Right ventricle myocardium inferior (tissue), 1 donor: ENCODE results near the gene DGKB. TPM values are rescaled to one million over a fixed set of nuclear protein-coding genes. Genes with fewer than 3 reads are reported as not detected.
A peak's percentile ranks its signal among the peaks of the same experiment; 100 is the strongest.

ENCODE experiments used
- ATAC-seq: fragments of 200-7000 bp; cut with Tn5 transposase; one replicate; pipeline ENCODE4 v1.9.1; 2020; ENCODE audit warnings: mild to moderate bottlenecking, moderate library complexity
- DNase-seq: peaks from one replicate; pipeline ENCODE4 v3.0.0; 2021; ENCODE audit errors: missing footprints
- intact Hi-C: fragments of 100-400 bp; cut with DNase I; formaldehyde crosslinking; loops from one replicate; pipeline ENCODE4 v1.11.0; 2022
- total RNA-seq: library from RNA; stranded (reverse); fragmentation: NEBNext Ultra II Directional; extraction: Animal tissue kit (Norgen Biotek cat#: 25700); gene quantifications from one replicate; pipeline ENCODE4 v1.2.1, GENCODE V29; 2021
- donor health status: DM: no; HTN: yes; CAD: no; lungs with severe emphysema.

DGKB gene
- total RNA-seq, 1 donor from 2014 or later = 0.38 TPM

DNA sequence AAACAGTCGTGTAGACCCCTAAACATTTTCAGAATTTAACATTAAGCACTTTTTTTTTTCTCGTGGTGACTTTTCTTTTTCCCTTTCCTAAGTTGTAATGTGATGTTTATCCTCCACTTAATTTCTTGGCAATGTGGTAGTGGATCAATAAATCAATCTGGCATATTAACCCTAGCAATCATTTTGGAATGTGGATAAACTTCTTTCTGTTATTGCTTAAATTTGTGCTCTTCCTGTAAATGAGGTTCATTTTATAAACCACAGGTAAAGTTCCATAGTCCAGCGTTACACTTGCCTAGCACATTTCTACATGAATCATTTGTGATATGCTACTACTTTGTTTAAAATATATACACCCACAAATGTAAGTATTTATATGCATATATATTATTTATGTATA, 665.7 kb downstream of the DGKB start:
- ATAC-seq (no peak), DNase-seq (no peak)
- intact Hi-C loops = no loop called here

DNA sequence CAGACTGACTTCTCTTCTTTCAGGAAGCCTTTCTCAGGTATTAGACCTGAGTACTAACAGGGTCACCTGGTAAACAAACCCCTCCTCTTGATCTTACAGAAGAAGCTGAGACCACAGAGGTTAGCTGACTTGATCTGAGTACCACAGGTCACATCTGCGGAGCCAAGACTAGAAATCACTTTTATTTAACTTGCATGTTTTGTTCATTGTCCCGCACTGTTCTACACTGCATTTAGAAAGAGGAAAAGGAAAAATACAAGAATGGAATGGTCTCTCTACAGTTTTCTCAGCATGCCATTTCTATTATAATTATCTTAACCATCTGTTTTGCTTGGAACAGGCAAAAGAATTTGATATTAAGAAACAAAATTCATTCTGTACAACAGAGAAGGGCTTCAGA, 667.5 kb downstream of the DGKB start:
- no peak for DNase-seq
- intact Hi-C loops = no loop called here
- no peak for ATAC-seq

DNA sequence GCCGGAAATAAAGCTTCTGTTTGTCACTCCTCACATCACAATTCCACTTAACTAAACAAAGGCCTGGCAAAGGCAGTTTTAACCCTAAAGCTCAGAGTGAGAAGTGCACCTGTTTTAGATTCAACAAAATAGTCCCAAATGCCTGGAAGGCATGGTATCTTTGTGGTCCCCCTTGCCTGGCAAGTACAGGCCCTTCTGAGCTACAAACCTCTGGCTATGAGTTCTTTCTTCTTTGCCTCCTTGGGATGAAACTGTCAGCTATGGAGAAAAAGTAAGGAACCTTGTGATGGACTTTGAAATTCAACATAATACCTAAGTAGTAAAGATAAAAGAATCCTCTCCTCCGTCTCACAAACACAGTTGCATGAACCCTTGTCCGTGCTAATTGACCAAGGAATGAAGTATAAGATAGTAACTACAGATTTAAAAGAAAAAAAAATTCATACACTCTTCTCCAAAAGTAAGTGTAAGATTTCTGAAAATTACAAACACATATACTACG, 668.6 kb downstream of the DGKB start:
- ATAC-seq = no peak
- no peak for DNase-seq
- intact Hi-C loops = no loop called here

DNA sequence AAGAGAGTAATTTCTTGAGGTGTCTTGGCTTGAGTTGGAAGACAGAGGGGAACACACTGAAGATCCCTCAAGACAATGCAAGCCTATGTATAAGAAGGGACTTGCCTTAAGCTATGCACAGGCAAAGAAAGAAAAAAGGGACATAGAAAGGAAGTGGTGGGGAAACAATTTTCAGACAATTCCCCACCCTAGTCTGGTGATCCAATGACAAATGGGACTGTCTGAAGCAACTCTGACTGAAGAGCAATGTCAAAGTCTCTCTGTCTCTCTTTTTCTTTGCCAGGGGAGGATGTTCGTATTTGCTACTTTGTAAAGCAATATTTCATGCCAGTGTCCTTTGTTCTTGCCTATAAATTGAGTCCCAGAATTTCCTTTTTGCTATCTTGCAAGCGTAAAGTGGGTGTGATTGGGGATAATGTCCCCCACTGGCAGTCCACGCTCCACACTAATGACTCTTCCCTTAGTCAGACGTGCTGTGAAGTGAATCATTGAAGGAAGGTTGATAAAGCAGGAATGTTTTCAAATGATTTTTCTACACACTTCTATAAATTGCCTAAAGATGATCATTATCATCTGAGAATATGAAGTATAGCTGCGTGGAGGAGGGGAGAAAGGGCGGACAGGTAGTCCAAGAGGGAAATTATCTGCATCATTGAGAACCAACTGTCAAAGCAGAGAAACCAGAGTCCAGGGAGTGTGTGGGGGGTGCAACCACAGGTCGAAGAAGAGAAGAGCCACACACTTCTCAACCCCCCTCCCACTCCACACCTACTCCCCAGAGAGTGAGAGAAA, 669.3 kb downstream of the DGKB start:
- intact Hi-C loops = no loop called here
- no peak for DNase-seq
- no peak for ATAC-seq

DNA sequence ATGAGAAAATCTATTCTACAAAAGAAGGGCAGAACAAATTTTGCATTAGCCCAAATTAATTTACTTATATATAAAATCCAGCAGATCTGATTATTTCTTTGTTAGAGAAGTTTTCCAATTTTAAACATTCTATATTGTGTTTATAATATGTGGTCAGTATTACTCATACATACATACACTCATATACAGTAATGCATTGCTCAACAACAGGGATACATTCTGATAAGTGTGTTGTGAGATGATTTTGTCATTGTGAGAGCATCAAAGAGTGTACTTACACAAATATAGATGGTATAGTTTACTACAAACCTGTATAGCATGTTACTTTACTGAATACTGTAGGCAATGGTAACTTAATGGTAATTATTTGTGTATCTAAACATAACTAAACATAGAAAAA, 673.5 kb downstream of the DGKB start:
- ATAC-seq (no peak), DNase-seq (no peak)
- intact Hi-C loops = loop anchor here (10.0 kb wide), 1 partner anchor 366 kb away; no protein-coding TSS in a partner anchor

DNA sequence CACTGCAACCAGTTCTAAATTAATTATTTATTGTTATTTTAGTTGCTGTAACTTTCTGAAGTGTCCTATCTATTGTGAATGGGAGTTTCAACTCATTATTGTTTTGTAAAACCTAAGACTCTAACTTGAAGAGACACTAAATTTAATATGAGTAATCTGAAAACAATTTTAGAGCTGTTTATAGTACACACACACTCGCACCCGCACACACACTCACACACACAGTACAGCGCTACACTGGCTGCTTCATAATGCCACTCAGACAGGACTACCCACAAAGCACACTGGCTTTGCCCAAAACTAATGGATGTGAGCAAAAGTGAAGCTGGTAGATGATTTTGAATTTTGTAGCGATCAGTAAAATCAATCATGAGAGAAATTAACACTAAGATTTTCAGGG, 674.2 kb downstream of the DGKB start:
- ATAC-seq (no peak), DNase-seq (no peak)
- intact Hi-C loops = loop anchor here (10.0 kb wide), 1 partner anchor 366 kb away; no protein-coding TSS in a partner anchor

DNA sequence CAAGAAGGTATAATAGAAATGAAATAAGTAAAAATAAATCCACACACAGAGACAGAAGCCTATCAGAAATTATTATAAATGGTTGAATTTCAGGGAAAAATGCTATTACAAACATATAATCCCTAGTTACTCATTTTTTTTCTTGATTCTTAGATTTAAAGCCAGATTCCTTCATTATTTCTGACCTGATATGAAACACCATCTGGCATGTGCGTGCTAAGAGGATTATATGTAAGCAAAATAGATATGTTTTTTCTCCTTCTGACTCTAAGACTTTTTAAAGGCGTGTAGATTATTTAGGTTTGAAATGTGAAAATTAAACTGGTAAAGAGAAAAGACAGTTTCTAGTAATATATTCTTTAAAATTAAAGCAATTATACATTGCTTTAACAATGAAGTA, 676.4 kb downstream of the DGKB start:
- no peak for DNase-seq
- intact Hi-C loops = loop anchor here (10.0 kb wide), 1 partner anchor 369 kb away; no protein-coding TSS in a partner anchor

DNA sequence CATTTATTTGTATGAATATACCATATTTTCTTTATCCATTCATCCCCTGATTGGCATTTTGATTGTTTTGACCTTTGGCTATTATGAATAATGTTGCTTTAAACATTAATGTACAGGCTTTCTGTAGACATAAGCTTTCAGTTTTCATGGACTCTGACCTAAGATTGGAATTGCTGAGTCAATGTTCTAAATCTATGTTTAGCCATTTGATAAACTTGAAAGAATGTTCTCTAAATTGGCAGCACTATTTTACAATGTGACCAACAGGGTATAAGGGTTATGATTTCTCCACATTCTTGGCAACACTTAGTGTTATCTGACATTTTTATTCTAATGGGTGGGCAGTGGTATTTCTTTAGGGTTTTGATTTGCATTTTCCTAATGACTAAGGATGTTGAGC, 683.4 kb downstream of the DGKB start:
- no peak for DNase-seq
- peak; percentile 64 for ATAC-seq
- intact Hi-C loops = no loop called here

More for the DNA sequence above, 676.4 kb downstream of the DGKB start:
- no peak for ATAC-seq

DNA sequence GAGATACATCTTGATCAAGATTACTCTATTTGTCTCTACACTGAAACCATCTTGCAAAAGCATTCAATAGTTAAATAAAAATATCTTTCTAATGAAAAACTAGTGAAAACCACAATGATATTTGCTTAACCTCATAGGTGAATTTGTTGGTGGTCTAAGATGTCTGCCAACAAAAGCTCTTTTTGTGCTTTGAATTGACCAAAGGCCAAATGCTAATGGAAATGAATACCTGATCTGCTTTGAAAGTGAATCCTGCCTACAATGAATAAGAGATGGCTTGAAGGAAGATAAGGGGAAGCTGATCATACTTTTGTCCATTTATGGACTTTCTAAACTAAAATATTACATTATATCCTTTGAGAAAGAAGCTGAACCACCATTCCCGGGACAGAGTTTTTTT, 684.2 kb downstream of the DGKB start:
- DNase-seq (no peak), ATAC-seq (no peak)
- intact Hi-C loops = no loop called here

DNA sequence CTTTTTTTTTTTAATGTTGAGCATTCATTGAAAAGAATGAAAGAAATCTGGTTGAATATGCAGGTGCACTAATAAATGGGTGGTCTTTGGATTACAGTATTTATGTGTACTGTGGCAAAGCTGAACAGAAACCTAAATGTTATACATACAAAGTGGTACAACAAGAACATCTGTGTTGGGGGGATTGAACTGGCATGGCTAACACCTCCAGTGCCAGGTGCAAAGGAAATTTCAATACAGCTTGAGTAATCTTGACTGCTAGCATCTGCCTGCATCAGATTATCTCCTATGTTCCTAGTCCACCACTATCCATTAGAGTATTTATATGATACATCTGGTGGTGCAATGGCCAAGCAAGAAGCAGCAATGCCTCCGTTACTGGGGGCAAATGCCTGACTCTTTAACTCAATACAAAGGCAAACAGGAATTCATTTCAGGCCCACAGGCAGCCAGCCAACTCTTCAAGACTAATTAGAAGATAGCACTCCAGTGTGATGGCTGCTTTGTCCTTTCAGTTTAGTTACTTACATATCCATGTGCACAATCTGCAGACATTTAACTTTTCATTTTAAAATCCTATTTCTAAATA, 692.6 kb downstream of the DGKB start:
- no peak for ATAC-seq

DNA sequence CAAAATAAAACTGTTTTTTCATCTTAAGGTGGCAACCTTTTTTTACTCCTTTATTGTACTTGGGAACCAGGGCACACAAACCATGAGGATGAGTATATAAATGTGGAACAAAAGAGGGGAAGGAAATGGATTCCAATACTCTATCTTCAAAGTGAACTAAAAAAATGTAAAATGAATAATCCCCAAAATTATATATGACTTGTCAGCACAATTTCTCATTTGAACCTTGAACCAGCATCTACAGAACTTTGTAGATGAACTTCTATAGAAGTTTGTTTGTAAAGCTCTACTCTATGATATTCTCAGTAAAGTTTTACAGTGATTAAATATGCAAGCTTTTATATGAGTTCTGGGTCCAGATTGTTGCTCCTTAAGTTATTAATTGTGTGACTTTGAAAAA, 694.8 kb downstream of the DGKB start:
- DNase-seq = no peak
- intact Hi-C loops = no loop called here
- no peak for ATAC-seq

More for the DNA sequence above, 692.6 kb downstream of the DGKB start:
- intact Hi-C loops = no loop called here
- no peak for DNase-seq

DNA sequence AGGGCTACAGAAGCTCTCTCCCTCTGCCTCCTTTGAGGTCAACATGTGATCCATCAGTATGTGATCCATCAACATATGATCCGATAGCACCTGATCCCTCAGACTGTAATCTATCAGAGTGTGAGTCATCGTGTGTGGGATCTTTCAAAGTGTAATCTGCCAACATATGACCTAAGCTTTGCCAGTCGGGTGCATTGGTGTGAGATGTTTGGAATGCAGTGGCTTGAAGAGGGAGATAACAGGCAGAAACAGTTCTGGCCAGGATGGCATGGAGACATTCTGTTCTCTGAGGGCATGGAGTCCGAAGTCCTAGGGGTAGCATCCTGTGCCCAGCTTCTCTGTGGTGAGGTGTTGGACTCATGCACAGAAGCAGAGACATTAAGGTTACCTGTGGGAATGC, 695.4 kb downstream of the DGKB start:
- ATAC-seq = peak; percentile 89

DNA sequence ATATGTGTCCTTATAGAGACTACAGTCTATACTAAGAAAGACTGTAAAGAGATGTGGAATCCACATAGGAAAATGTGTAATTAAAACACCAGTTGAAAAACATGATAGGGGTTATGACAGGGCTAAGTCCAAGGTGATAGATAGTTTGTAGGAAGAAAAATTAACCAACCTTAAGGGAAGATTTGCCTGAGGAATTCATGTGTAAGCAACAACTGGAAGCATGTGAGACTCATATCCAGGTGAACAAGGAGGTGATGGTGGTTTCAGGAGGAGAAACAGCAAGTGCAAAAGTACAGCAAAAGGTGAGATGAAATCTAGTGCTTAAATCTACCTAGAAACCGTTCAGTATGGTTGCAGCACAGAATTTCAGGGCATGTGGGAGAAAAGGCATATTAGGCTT, 696.4 kb downstream of the DGKB start:
- intact Hi-C loops = no loop called here
- no peak for DNase-seq
- no peak for ATAC-seq

More for the DNA sequence above, 695.4 kb downstream of the DGKB start:
- intact Hi-C loops = no loop called here
- no peak for DNase-seq

DNA sequence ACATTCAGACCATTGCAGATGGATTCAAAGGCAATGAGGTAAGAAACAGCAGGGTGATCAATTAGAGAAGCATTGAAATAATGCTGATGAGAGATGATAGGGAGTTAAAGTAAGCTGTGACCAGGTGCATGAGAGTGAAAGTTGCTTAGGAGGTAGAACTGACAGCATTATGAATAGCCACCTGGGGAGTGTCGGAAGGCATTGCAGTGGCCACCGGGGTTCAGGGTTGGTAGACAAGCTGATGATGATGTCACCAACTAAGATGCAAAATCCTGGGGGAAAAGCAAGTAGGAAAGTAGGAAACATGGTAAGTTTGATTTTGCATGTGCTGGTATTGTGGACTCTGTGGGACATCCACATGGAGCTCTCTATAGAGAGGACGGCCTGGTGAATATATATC, 701.2 kb downstream of the DGKB start:
- intact Hi-C loops = no loop called here
- ATAC-seq = no peak
- no peak for DNase-seq

DNA sequence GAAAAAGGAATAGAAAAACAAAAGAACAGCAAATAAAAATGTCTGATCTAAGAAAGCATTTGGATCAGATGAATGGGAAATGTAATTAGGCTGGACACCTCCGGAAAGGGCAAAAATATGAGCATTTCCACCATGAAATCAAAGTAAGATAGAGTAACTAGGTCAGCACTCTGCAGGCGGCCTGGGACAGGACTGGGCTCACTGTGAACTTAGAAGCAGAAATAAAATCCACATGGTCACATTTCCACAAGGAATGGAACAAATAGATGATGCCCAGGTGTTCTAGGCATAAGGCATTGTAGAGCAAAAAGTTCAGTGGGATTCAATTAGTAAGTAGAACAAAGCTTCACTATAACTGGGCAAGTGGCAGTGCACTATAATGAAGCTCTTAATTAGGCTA, 703.2 kb downstream of the DGKB start:
- intact Hi-C loops = loop anchor here (5.0 to 10.0 kb wide), 2 partner anchors 207 to 215 kb away; no protein-coding TSS in a partner anchor
- ATAC-seq = no peak
- no peak for DNase-seq

DNA sequence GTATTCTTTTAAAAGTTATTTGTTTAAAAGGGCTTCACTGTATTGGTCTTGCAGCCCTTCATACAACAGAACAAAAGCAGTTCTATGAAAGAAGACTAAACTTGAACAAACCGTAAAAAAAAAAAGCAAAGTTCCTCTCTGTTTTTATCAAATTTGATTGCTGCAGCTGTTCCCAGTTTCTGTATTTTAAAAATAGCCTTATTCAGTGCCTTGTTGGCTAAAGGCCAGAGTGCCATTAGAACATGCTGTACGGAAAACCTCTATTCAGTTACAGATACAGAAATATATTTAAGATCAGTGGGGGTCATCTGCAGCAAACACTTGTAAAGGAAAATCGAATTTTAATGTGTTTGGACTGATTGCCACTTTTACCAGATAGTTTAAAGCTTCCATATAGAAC, 705.3 kb downstream of the DGKB start:
- intact Hi-C loops = loop anchor here (5.0 to 10.0 kb wide), 2 partner anchors 205 to 218 kb away; no protein-coding TSS in a partner anchor
- ATAC-seq (peak; percentile 74), DNase-seq (no peak)

DNA sequence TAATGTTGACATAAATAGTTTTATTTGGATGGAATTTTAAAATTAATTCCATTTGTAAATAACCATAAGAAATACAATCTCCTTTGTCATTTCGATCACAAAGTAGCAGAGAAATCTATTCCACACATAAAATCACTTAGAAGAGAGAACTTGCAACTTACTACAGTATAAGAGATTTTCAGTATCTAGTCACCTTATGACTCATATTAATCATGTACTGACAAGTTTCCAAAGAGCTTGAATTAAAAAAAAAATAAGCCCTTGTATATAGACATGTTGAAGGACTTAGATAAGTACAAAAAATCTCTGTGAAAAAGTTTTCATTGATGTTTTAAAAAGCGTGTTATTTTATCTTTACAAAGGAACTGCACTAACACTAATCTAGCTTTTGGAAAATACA, 706.0 kb downstream of the DGKB start:
- ATAC-seq (no peak), DNase-seq (no peak)
- intact Hi-C loops = loop anchor here (5.0 to 10.0 kb wide), 2 partner anchors 204 to 218 kb away; no protein-coding TSS in a partner anchor

DNA sequence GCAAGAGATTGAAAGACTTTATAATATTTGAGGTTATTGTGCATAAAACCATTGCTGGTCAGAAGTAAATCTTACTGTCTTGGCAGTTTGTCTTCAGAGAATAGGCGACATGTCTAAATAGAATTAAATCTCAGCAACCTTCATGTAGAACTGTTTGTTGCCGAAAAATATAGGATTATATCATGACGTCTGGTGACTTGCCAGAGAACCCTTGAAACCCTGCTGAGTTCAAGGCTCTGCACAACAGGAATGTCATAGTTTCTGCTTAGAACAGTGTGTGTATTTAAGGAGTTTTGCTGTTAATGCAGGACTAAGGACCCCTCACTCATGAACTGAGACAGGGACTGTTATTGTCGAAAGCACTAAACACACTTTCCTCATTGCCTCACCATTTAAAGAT, 706.7 kb downstream of the DGKB start:
- DNase-seq (no peak), ATAC-seq (no peak)
- intact Hi-C loops = loop anchor here (5.0 to 10.0 kb wide), 2 partner anchors 204 to 219 kb away; no protein-coding TSS in a partner anchor

DNA sequence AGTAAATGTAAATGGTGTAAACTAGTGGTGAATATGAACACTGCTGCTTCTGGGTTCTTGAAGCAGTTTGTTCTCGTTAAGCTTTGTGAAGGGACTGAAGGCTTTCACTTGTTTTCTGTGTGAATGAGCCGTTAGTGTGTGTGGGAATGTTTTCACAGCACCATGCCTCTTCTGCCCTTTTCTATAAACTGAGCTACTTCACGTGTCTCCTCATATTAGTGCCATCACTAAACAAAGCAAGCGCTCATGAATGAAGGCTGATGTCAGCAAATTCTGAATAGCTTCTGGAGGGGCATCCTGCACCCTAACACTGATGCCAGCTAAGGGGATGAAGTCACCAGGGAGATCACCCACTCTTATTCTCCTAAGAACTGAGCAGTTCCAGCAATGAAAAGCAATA, 707.5 kb downstream of the DGKB start:
- no peak for ATAC-seq
- intact Hi-C loops = loop anchor here (5.0 to 10.0 kb wide), 2 partner anchors 203 to 220 kb away; no protein-coding TSS in a partner anchor

DNA sequence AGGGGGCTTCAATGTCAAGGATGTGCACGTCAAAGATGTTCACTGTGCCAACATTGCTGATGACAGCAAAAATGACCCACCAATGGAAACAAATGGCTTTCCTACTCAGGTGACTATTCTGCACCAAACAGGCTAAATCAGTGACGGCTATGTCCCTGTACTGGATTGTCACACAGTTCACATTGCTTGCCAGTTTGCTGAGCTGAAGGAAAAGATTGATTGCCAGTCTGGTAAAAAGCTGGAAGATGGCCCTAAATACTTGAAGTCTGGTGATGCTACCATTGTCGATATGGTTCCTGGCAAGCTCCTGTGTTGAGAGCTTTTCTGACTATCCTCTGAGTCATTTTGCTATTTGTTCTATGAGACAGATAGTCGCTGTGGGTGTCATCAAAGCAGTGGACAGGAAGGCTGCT, 710.9 kb downstream of the DGKB start:
- intact Hi-C loops = loop anchor here (10.0 kb wide), 1 partner anchor 223 kb away; no protein-coding TSS in a partner anchor
- ATAC-seq (no peak), DNase-seq (no peak)

More for the DNA sequence above, 707.5 kb downstream of the DGKB start:
- DNase-seq = no peak
